HG02642 (cell line): ENCODE data around the gene SEMA3G.

ENCODE experiments used
- ATAC-seq: cut with Tn5 transposase; IDR thresholded peaks from one replicate; pipeline ENCODE4 v1.9.1; 2021; ENCODE audit warnings: mild to moderate bottlenecking; ENCODE audit not compliant: unreplicated experiment, poor library complexity

SEMA3G gene

GRCh38 chr3:52398670-52399081 lies 46.2 kb downstream of the SEMA3G start:
- no peak for ATAC-seq

- ATAC-seq = no peak
These were observed 47.1 kb downstream of the SEMA3G start for GRCh38 chr3:52397676-52398399.

GRCh38 chr3:52396907-52397591 lies 47.9 kb downstream of the SEMA3G start:
- ATAC-seq = no peak

- no peak for ATAC-seq
These were observed 48.6 kb downstream of the SEMA3G start for GRCh38 chr3:52396011-52396906.

- no peak for ATAC-seq
These were observed 49.4 kb downstream of the SEMA3G start for GRCh38 chr3:52395503-52395865.

- no peak for ATAC-seq
These were observed 50.0 kb downstream of the SEMA3G start for GRCh38 chr3:52394751-52395502.

GRCh38 chr3:52393959-52394670 lies 50.8 kb downstream of the SEMA3G start:
- no peak for ATAC-seq

GRCh38 chr3:52393131-52393807 lies 51.6 kb downstream of the SEMA3G start:
- ATAC-seq = no peak

GRCh38 chr3:52392216-52392930 lies 52.5 kb downstream of the SEMA3G start:
- ATAC-seq = no peak

- no peak for ATAC-seq
These were observed 53.8 kb downstream of the SEMA3G start for GRCh38 chr3:52391096-52391495.

GRCh38 chr3:52388933-52389332 lies 56.0 kb downstream of the SEMA3G start:
- no peak for ATAC-seq

- ATAC-seq = no peak
These were observed 56.5 kb downstream of the SEMA3G start for GRCh38 chr3:52388348-52388821.

GRCh38 chr3:52387481-52387880 lies 57.4 kb downstream of the SEMA3G start:
- no peak for ATAC-seq

- ATAC-seq = no peak
These were observed 59.7 kb downstream of the SEMA3G start for GRCh38 chr3:52385157-52385556.

GRCh38 chr3:52384019-52384761 lies 60.7 kb downstream of the SEMA3G start:
- ATAC-seq = no peak

GRCh38 chr3:52383446-52383845 lies 61.5 kb downstream of the SEMA3G start:
- ATAC-seq = no peak
